GM21447 (cell line): ENCODE data around the gene POLD1.

Experiments used
- ATAC-seq: cut with Tn5 transposase; IDR thresholded peaks from one replicate; pipeline ENCODE4 v1.9.1; 2021; ENCODE audit not compliant: unreplicated experiment

POLD1 gene

GRCh38 chr19:50461066-50461875 lies 77.1 kb downstream of the POLD1 start:
- ATAC-seq = peak; percentile 49

DNA sequence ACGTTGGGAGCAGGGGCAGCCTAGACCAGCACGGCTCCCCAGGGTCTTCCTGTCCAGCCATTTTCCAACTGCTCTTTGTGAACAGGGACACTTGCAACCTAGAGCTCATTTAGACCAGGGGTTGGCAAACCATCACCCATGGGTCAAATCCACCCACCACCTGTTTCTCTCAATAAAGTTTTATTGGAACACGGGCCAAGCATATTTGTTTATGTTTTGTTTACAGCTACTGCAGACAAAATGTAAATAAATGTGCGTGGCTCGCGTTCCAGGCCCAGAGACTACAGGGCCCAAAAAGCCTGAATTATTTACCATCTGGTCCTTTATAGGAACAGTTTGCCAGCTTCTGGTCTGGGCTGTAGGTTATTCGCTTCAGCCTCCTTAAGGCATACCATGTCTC lies 78.8 kb downstream of the POLD1 start:
- ATAC-seq = no peak

GRCh38 chr19:50464348-50464747 lies 80.2 kb downstream of the POLD1 start:
- ATAC-seq = no peak

- no peak for ATAC-seq
Observed at GRCh38 chr19:50465000-50465399, 80.9 kb downstream of the POLD1 start.

DNA sequence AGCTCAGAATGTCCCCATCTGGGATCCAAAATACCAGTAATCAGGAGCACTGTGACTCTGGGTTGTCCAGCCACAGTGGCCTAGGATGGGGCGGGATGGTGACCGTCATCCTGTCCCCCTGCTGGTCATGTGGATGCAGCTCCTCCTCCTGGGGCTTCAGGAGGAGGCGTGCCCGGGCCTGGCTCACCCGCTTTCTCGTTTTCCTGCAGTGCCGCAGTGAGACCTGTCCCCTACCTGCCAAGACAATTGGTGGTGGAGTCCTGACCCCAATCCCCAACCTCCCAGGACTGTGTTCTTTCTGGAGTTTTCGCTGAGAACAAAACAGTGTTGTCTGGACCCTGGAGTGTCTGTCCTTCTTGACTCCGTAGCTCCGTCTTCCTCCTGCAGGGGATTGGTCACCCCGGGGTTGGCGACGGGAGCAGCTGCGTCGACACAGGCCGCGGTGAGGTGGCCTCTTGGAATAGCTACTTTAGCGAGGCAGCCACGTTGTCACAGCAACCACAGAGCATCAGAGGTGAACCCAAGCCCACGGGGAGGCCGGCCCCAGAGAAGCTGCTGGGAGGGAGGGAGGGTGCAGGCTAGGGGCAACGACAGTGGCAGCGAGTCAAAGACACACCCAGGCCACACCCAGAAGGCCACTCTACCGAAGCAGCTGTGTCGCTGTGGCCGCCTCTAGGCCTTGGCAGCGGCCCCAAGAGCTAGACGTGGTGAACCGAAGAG lies 82.0 kb downstream of the POLD1 start:
- ATAC-seq = no peak

- ATAC-seq = no peak
Observed at GRCh38 chr19:50466706-50467039, 82.5 kb downstream of the POLD1 start.

- ATAC-seq = no peak
Observed at GRCh38 chr19:50467566-50467965, 83.4 kb downstream of the POLD1 start.
